Measurements from ENCODE around the gene TULP4.

DNA sequence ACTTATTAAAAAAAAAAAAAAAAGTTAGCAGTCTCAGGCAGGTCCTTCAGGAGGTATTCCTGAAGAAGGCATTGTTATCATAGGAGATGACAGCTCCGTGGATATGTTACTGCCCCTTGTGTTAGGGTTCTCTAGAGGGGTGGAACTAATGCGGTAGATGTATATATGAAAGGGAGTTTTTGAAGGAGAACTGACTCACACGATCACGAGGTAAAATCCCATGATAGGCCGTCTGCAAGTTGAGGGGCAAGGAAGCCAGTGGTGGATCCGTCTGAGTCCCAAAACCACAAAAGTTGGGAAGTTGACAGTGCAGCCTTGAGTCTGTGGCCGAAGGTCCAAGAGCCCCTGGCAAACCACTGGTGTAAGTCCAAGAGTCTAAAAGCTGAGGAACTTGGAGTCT lies 103.4 kb downstream of the TULP4 start:
- TF ChIP-seq, protein P1, sequence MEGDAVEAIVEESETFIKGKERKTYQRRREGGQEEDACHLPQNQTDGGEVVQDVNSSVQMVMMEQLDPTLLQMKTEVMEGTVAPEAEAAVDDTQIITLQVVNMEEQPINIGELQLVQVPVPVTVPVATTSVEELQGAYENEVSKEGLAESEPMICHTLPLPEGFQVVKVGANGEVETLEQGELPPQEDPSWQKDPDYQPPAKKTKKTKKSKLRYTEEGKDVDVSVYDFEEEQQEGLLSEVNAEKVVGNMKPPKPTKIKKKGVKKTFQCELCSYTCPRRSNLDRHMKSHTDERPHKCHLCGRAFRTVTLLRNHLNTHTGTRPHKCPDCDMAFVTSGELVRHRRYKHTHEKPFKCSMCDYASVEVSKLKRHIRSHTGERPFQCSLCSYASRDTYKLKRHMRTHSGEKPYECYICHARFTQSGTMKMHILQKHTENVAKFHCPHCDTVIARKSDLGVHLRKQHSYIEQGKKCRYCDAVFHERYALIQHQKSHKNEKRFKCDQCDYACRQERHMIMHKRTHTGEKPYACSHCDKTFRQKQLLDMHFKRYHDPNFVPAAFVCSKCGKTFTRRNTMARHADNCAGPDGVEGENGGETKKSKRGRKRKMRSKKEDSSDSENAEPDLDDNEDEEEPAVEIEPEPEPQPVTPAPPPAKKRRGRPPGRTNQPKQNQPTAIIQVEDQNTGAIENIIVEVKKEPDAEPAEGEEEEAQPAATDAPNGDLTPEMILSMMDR (IDR thresholded peaks at IDR 0.05): no peak
- no peak for TF ChIP-seq POLR2A (IDR thresholded peaks at IDR 0.05)

All from uterus (tissue), 2 donors.